PC-3 (cell line): ENCODE measurements around the gene LACTBL1. TPM values are rescaled to one million over a fixed set of nuclear protein-coding genes. Genes with fewer than 3 reads are reported as not detected.

Experiments used
- ATAC-seq: fragments of 200-7000 bp; cut with Tn5 transposase; 2 replicates; pipeline ENCODE4 v1.9.1; 2020; ENCODE audit warnings: mild to moderate bottlenecking, moderate library complexity
- BruUV-seq: library from RNA; stranded (reverse); fragments of 400-500 nt; replicated peaks from 2 replicates; lab custom pipeline; 2021; lab: Mats Ljungman, UMichigan
- CTCF ChIA-PET: fragments of 300-600 bp; sonication (Branson Sonifier 250); formaldehyde crosslinking; loops from one replicate; lab custom pipeline; 2022; ENCODE audit warnings: antibody characterized with exemption; lab: Charles Lee
- POLR2A ChIA-PET: fragments of 300-600 bp; sonication (Branson Sonifier 250); formaldehyde crosslinking; loops from one replicate; lab custom pipeline; 2022; ENCODE audit warnings: antibody characterized with exemption; ENCODE audit not compliant: unreplicated experiment; lab: Charles Lee
- DNase-seq: peaks from one replicate; pipeline ENCODE4 v3.0.0-alpha.2; 2015
- H2AFZ ChIP-seq: fragments of 300-600 bp; sonication (generic); 2 replicates; pipeline ENCODE4 v1.6.0; 2016; ENCODE audit warnings: antibody characterized with exemption, low read length
- H3F3A ChIP-seq: fragments of 300-600 bp; sonication (generic); one replicate; pipeline ENCODE4 v1.6.0; 2017; ENCODE audit warnings: antibody characterized with exemption, low read length, control low read depth, mild to moderate bottlenecking; ENCODE audit not compliant: unreplicated experiment
- H3K27ac ChIP-seq: fragments of 300-600 bp; sonication (generic); 2 replicates; pipeline ENCODE4 v1.5.1; 2016; ENCODE audit warnings: mild to moderate bottlenecking, low read length
- H3K27me3 ChIP-seq: fragments of 300-600 bp; sonication (generic); 2 replicates; pipeline ENCODE4 v1.6.1; 2016; ENCODE audit warnings: low read length, mixed read lengths
- H3K36me3 ChIP-seq: fragments of 300-600 bp; sonication (generic); 2 replicates; pipeline ENCODE4 v1.6.1; 2016; ENCODE audit warnings: low read depth, mixed run types, low read length, mixed read lengths
- H3K4me1 ChIP-seq: fragments of 300-600 bp; sonication (generic); 2 replicates; pipeline ENCODE4 v1.5.1; 2016; ENCODE audit warnings: low read length; ENCODE audit not compliant: insufficient read depth
- H3K4me2 ChIP-seq: fragments of 300-600 bp; sonication (generic); 2 replicates; pipeline ENCODE4 v1.6.0; 2016; ENCODE audit warnings: low read length
- H3K4me3 ChIP-seq: fragments of 300-600 bp; sonication (generic); 2 replicates; pipeline ENCODE4 v1.5.1; 2016; ENCODE audit warnings: mild to moderate bottlenecking, low read length, mixed read lengths
- H3K79me2 ChIP-seq: fragments of 300-600 bp; sonication (generic); 2 replicates; pipeline ENCODE4 v1.6.1; 2017; ENCODE audit warnings: low read length, mixed read lengths
- H3K9ac ChIP-seq: fragments of 300-600 bp; sonication (generic); 2 replicates; pipeline ENCODE4 v1.6.0; 2016; ENCODE audit warnings: mild to moderate bottlenecking, low read length
- H3K9me2 ChIP-seq: fragments of 300-600 bp; sonication (generic); replicated peaks from 2 replicates; pipeline ENCODE4 v1.6.1; 2016; ENCODE audit warnings: mixed run types, low read length, mixed read lengths
- H3K9me3 ChIP-seq: fragments of 300-600 bp; sonication (generic); 2 replicates; pipeline ENCODE4 v1.6.1; 2016; ENCODE audit warnings: low read length, mixed read lengths
- H4K20me1 ChIP-seq: fragments of 300-600 bp; sonication (generic); 2 replicates; pipeline ENCODE4 v1.6.1; 2016; ENCODE audit warnings: low read length, mixed read lengths
- CTCF ChIP-seq: fragments of 300-600 bp; sonication (generic); conservative IDR thresholded peaks from 2 replicates; pipeline ENCODE4 v1.5.1; 2017; ENCODE audit warnings: antibody characterized with exemption, low read depth, mild to moderate bottlenecking, low read length
- EZH2 ChIP-seq: fragments of 300-600 bp; sonication (generic); IDR thresholded peaks from one replicate; pipeline ENCODE4 v1.6.1; 2017; ENCODE audit warnings: antibody characterized with exemption, mild to moderate bottlenecking, low read length; ENCODE audit not compliant: unreplicated experiment
- EZH2phosphoT487 ChIP-seq: fragments of 300-600 bp; sonication (generic); IDR thresholded peaks from 2 replicates; pipeline ENCODE4 v1.6.1; 2018; ENCODE audit warnings: mild to moderate bottlenecking, antibody characterized with exemption, low read length, borderline replicate concordance
- intact Hi-C: fragments of 100-400 bp; cut with micrococcal nuclease; formaldehyde crosslinking; loops from 2 replicates; pipeline ENCODE4 v1.9.0; 2023
- total RNA-seq: library from RNA; depleted of rRNA; stranded (reverse); fragments of >200 nt; gene quantifications from 2 replicates; pipeline ENCODE4 v1.2.3, GENCODE V29; 2014

Gene LACTBL1
- total RNA-seq, 1 experiment from 2014 or later = not detected

- POLR2A ChIA-PET = interaction anchor here (0.6 kb wide), 1 partner anchor 104 kb away, joined by 6 read pairs; no protein-coding TSS in a partner anchor
- H3F3A ChIP-seq = no peaks in the 10 kb centered on the region
- peak overlapping the region; percentile 74 for H3K4me2 ChIP-seq
- H3K4me1 ChIP-seq = peaks cover 21% of the 10 kb centered on the region
- no peaks in the 10 kb centered on the region for H3K9me3 ChIP-seq
- H3K36me3 ChIP-seq = no peaks in the 10 kb centered on the region
- H4K20me1 ChIP-seq = no peaks in the 10 kb centered on the region
- CTCF ChIA-PET = interaction anchor here (0.6 to 1.2 kb wide), 2 partner anchors 134 to 208 kb away, joined by 8 to 9 read pairs; no protein-coding TSS in a partner anchor
- ATAC-seq (peak; percentile 90), DNase-seq (peak; percentile 89)
- H3K27me3 ChIP-seq = no peaks in the 10 kb centered on the region
- intact Hi-C loops = loop anchor here (1.0 to 5.0 kb wide), 5 partner anchors 34 to 426 kb away; no protein-coding TSS in a partner anchor
- no peak for TF ChIP-seq EZH2phosphoT487
- TF ChIP-seq EZH2 = no peak
- peak; percentile 95 for TF ChIP-seq CTCF
- H3K4me3 ChIP-seq = peak overlapping the region; percentile 43
- peak overlapping the region; percentile 79 for H2AFZ ChIP-seq
- H3K9ac ChIP-seq = peak overlapping the region; percentile 37
- no TSS peak for BruUV-seq
- no peaks in the 10 kb centered on the region for H3K79me2 ChIP-seq
- H3K9me2 ChIP-seq = no peaks in the 10 kb centered on the region
- peak overlapping the region; percentile 3; the same call in 1 of the 2 replicates for H3K27ac ChIP-seq
These were observed 4.0 kb upstream of the LACTBL1 start for GRCh38 chr1:22976461-22977243.

GRCh38 chr1:22976127-22976460 is 3.4 kb upstream of the LACTBL1 start:
- Histone ChIP-seq H3K4me1 (peaks cover 26% of the 10 kb centered on the region), H3K9me3 (no peaks in the 10 kb centered on the region), H3K4me2 (peak overlapping the region; percentile 74), H3K9me2 (no peaks in the 10 kb centered on the region), H3K36me3 (no peaks in the 10 kb centered on the region), H3K9ac (peak overlapping the region; percentile 37), H4K20me1 (no peaks in the 10 kb centered on the region), H3K4me3 (peak overlapping the region; percentile 43), H3K27ac (peak overlapping the region; percentile 3; the same call in 1 of the 2 replicates), H3K79me2 (no peaks in the 10 kb centered on the region), H3F3A (no peaks in the 10 kb centered on the region), H3K27me3 (no peaks in the 10 kb centered on the region), H2AFZ (peak overlapping the region; percentile 79)
- intact Hi-C loops = loop anchor here (1.0 to 5.0 kb wide), 5 partner anchors 35 to 426 kb away; no protein-coding TSS in a partner anchor
- BruUV-seq = no TSS peak
- no peak for ATAC-seq
- ChIA-PET CTCF (interaction anchor here (1.2 kb wide), 1 partner anchor 209 kb away, joined by 8 read pairs; no protein-coding TSS in a partner anchor), POLR2A (interaction anchor here (0.6 kb wide), 1 partner anchor 105 kb away, joined by 6 read pairs; no protein-coding TSS in a partner anchor)
- no peak for DNase-seq
- no peak for TF ChIP-seq EZH2
- no peak for TF ChIP-seq CTCF
- TF ChIP-seq EZH2phosphoT487 = no peak
